ENCODE results near the gene SHC4. TPM values are rescaled to one million over a fixed set of nuclear protein-coding genes. Genes with fewer than 3 reads are reported as not detected.

Gene SHC4
- polyA plus RNA-seq, 1 donor from 2014 or later, result 4.5 TPM

- Histone ChIP-seq H3F3A (ENCODE audit: insufficient read depth, low read length, poor library complexity, severe bottlenecking) (no peaks in the 10 kb centered on the region), H3K4me3 (ENCODE audit: low read length) (no peak overlapping the region), H3K27ac (ENCODE audit: low read length) (no peak overlapping the region), H3K4me2 (ENCODE audit: low read length) (no peak overlapping the region), H2AFZ (ENCODE audit: low read depth, low read length) (no peak overlapping the region), H3K27me3 (ENCODE audit: insufficient read depth, low read depth, low read length) (no peaks in the 10 kb centered on the region), H3K9me3 (ENCODE audit: low read length) (no peaks in the 10 kb centered on the region), H4K20me1 (ENCODE audit: insufficient read depth) (no peaks in the 10 kb centered on the region), H3K9me2 (ENCODE audit: insufficient read depth, low read length) (no peaks in the 10 kb centered on the region), H3K36me3 (ENCODE audit: insufficient read depth, low read length) (no peaks in the 10 kb centered on the region), H3K9ac (ENCODE audit: low read length) (no peak overlapping the region), H3K79me2 (replicated peaks; ENCODE audit: insufficient read depth, low read length) (no peaks in the 10 kb centered on the region)
- TF ChIP-seq REST (IDR thresholded peaks at IDR 0.05; ENCODE audit: borderline replicate concordance), result no peak
- TF ChIP-seq EP300 (conservative IDR thresholded peaks at IDR 0.05; ENCODE audit: poor library complexity, severe bottlenecking), result no peak
- TF ChIP-seq CTCF (IDR thresholded peaks at IDR 0.05; ENCODE audit: poor library complexity, severe bottlenecking), result no peak
- TF ChIP-seq POLR2AphosphoS5 (IDR thresholded peaks at IDR 0.05), result no peak
- no peak for TF ChIP-seq MXI1 (conservative IDR thresholded peaks at IDR 0.05; ENCODE audit: poor library complexity, severe bottlenecking)
- no peak for TF ChIP-seq SMC3 (conservative IDR thresholded peaks at IDR 0.05; ENCODE audit: poor library complexity)
- no peak for TF ChIP-seq RAD21 (conservative IDR thresholded peaks at IDR 0.05)
- TF ChIP-seq TAF1 (IDR thresholded peaks at IDR 0.05; ENCODE audit: low read depth), result no peak
- TF ChIP-seq EZH2 (IDR thresholded peaks at IDR 0.05; ENCODE audit: borderline replicate concordance, insufficient read depth, low read length, poor library complexity, severe bottlenecking), result no peak
Measured at GRCh38 chr15:48845123-48845522, 118.6 kb downstream of the SHC4 start.

- H3K27me3 ChIP-seq (ENCODE audit: insufficient read depth, low read depth, low read length), result no peaks in the 10 kb centered on the region
- TF ChIP-seq CTCF (IDR thresholded peaks at IDR 0.05; ENCODE audit: poor library complexity, severe bottlenecking), result no peak
Measured at GRCh38 chr15:48842501-48842900, 121.2 kb downstream of the SHC4 start.

More at GRCh38 chr15:48842501-48842900, 121.2 kb downstream of the SHC4 start:
- no peaks in the 10 kb centered on the region for H3K79me2 ChIP-seq (replicated peaks; ENCODE audit: insufficient read depth, low read length)
- H3K9ac ChIP-seq (ENCODE audit: low read length), result no peak overlapping the region
- H3K4me3 ChIP-seq (ENCODE audit: low read length), result no peak overlapping the region
- H3K36me3 ChIP-seq (ENCODE audit: insufficient read depth, low read length), result no peaks in the 10 kb centered on the region
- no peak overlapping the region for H2AFZ ChIP-seq (ENCODE audit: low read depth, low read length)
- no peaks in the 10 kb centered on the region for H3K9me3 ChIP-seq (ENCODE audit: low read length)
- H4K20me1 ChIP-seq (ENCODE audit: insufficient read depth), result no peaks in the 10 kb centered on the region
- no peaks in the 10 kb centered on the region for H3K9me2 ChIP-seq (ENCODE audit: insufficient read depth, low read length)
- no peak overlapping the region for H3K27ac ChIP-seq (ENCODE audit: low read length)
- no peak overlapping the region for H3K4me2 ChIP-seq (ENCODE audit: low read length)
- H3F3A ChIP-seq (ENCODE audit: insufficient read depth, low read length, poor library complexity, severe bottlenecking), result no peaks in the 10 kb centered on the region
